Fibroblast of skin of left biceps (primary cell): ENCODE results near the gene CABS1.

ENCODE experiments used
- DNase-seq, 2 experiments: peaks; one replicate each; pipeline ENCODE4 v3.0.0-alpha.2; 2013; ENCODE audit warnings: low read depth in 2 of 2

The CABS1 gene

GRCh38 chr4:70334681-70335080 is at the start of gene CABS1:
Gene CABS1, plus strand, starts transcription at chr4:70334981. Its CDS starts 59 bp downstream, at chr4:70335040.
- no peak for DNase-seq

- DNase-seq: no peak
Observed at GRCh38 chr4:70288651-70289050, 46.1 kb upstream of the CABS1 start.

GRCh38 chr4:70291341-70291740 is 43.4 kb upstream of the CABS1 start:
- DNase-seq: no peak

GRCh38 chr4:70297576-70297975 is 37.2 kb upstream of the CABS1 start:
- no peak for DNase-seq

- DNase-seq: no peak
Observed at GRCh38 chr4:70298051-70298450, 36.7 kb upstream of the CABS1 start.

GRCh38 chr4:70299643-70300042 is 35.1 kb upstream of the CABS1 start:
- DNase-seq: no peak

DNA sequence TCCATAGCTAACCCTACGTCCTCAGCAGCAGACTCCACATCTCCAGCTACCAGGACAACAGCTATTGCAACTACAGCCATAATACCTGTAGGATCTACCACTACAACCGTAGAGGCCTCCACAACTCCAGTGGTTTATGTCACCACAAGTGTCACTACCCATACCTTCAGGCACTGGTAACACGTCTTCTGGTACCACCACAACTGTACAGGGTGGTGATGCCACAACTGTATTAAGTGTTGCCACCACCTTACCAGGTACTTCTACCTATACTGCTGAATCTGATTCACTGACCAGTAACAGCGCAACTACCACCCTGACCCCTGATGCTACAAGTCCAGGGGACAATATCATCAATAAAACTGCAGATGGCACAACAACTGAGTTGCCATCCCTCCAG is 34.6 kb upstream of the CABS1 start:
- no peak for DNase-seq

DNA sequence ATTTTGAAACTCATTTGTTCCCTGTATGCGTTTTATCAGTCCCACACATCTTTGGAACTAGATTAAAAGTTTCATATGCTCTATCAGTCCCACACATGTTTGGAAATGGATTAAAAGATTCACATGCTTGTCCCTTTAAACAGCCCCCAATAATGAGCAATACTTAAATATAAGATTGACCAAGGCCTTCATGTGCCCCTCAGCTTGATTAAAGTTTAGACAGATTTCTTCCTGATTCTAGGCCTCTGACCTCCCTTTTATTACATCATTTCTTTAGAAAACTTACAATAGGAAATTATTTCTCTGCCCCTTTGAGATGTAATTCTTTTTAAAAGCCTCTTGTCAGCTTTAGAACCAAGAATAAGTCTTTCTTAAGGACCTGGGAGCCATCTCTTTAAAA is 31.7 kb upstream of the CABS1 start:
- no peak for DNase-seq

GRCh38 chr4:70305601-70306000 is 29.2 kb upstream of the CABS1 start:
- no peak for DNase-seq

DNA sequence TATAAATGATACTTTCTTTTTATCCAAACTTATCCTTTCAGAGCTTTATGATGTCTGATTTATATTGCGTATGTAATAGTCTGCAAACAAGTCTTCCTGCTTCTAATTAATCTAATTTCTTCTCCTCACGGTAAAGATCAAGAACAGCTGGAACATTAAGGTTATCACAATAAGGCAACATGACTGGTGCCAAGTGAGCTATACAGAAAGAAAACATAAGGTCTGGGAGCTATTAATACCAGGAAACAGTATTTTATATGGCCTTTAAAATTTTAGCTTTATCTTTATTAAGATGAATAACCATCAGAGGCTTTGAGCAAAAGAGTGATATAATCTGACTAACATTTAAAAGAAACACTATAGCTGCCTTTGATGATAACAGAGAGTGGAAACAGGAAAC is 28.7 kb upstream of the CABS1 start:
- DNase-seq: no peak

GRCh38 chr4:70313736-70314135 is 21.0 kb upstream of the CABS1 start:
- DNase-seq: no peak

DNA sequence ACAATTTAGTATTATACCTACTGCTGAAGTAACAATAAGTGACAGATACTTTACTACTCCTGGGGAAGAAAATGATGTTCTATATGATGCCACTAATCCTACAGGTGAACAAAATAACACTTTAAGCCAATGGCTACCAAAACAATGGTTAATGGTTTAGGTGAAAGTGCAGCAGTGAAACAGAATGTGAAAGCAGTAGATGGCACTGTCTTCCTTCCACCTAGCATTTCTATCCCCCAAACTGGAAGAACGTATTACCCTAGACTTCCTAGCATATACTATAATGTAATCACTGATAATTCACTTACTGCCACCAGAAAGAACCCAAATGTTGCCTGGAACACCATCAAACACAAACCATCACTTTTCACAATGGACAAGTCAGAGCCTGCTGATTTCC is 18.9 kb upstream of the CABS1 start:
- DNase-seq: no peak

GRCh38 chr4:70326052-70326451 is 8.7 kb upstream of the CABS1 start:
- no peak for DNase-seq

DNA sequence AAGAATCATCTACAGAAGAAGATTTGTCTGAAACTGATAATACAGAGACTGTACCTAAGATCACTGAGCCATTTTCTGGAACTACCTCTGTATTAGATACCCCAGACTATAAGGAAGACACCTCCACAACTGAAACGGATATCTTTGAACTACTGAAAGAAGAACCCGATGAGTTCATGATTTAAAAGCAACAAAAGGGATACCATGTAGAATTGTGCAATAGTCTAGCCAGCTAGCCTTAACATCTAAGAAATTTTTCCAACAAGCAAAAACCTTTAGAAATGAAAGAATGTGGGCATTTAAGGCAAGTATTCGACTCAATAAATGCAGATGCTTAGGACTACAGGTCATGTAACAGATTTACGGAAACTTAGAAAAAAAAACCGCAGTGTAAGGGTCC is 1.3 kb downstream of the CABS1 start:
- DNase-seq: no peak

GRCh38 chr4:70337886-70338420 is 3.2 kb downstream of the CABS1 start:
- peak; percentile 3 to 4 for DNase-seq

GRCh38 chr4:70356185-70356584 is 21.4 kb downstream of the CABS1 start:
- no peak for DNase-seq

DNA sequence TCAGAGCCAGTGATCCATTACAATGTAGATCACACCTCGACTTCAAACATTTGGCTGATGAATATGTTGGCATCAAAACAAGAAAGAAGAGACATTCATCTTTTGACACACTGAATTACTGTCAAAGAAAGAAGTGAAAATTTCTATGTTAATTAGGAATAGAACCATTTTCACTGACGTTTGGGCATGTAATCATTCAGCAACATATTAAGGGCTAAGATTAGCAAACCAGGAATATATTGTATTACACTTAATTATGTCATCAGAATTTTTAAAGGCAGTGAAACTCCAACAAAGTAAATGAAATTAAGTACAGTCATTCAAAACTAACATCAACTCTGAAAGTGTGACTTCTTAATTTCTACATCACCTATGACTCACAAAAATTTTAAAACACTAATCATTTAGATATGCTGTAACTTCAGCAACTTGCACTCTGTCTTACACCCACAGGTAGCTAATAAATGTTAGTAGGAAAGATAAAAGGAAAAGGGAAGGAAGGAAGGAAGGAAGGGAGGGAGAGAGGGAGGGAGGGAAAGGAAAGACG is 24.4 kb downstream of the CABS1 start:
- no peak for DNase-seq

- no peak for DNase-seq
Observed at GRCh38 chr4:70360460-70360859, 25.7 kb downstream of the CABS1 start, which contains the start of gene SMR3A. Gene SMR3A, plus strand, starts transcription at chr4:70360760. Its CDS starts 1,356 bp downstream, at chr4:70362116.

- DNase-seq: no peak
Observed at GRCh38 chr4:70364002-70364401, 29.2 kb downstream of the CABS1 start.

- DNase-seq: no peak
Observed at GRCh38 chr4:70365479-70365878, 30.7 kb downstream of the CABS1 start.

DNA sequence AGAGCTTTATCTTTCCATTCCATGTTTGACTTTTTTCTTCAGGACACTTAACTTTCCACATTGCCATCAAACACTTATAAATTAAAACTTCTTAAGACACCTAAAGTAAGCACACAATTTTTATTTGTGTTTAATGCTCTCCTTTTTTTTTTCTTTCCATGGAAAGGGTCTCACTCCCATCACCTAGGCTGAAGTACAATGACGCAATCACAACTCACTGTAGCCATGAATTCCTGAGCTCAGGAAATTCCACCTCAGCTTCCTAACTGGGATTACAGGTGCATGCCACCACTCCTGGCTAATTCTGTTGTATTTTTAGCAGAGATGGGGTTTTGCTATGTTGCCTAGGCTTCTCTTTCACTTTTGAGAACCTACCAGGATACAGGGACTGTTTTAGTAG is 33.0 kb downstream of the CABS1 start:
- DNase-seq: no peak

DNA sequence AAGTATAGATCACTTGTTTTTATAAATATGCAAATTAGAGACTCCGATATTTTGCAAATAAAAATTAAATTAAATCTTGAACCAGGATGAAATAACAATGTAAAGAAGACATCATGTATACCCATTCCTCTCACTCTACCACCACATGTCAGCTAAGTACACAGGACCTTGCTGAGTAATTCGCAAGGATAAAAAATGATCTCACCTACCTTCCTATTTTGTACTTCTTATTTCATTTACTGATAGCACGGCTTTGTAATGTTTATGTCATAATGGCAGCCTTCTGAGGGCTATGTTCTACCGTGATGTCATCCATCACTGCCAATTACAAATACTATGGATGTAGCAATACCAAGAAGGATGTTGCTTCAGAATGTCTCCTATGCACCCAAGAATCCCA is 37.2 kb downstream of the CABS1 start:
- no peak for DNase-seq

DNA sequence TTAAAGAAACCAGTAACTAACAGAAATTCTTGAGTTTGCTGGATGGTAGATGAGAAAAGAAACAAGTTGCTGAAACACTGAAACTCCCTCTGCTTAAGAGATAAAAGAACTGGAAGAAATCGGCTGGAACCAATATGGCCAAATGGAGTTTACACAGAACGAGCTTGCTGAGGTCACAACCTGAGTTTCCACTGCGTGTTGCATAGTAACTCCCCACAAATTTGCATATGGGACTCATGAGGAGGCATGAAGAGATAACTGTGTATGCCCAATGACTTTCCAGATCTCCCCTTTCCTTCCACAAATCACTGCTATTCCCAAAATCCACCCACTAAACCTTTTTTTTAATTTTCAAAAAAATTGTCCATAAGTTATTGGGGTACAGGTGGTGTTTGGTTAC is 38.0 kb downstream of the CABS1 start:
- DNase-seq: no peak

DNA sequence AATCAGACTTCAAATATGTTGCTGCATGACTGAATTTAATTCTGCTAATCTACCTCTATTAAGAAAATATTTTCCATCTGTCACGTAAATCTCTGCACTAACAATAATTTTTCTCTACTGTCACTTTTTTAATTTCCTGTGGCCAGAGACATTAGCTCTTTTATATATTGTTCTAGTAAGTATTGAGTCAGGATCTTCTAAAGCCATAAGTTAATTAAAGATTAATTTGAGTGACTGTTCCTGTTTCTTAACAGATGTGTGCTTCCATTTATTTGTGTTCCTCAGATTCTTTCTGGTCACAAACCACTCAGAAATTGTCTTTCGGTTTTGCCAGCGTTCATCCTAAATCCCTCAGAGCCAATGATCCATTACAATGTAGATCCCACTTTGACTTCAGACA is 45.8 kb downstream of the CABS1 start:
- DNase-seq: no peak
